GM12801 (cell line): ENCODE data around the gene TBC1D22A.

Experiments
- TF ChIP-seq, protein P1 (sequence below): IDR thresholded peaks from one replicate; pipeline ENCODE4 v1.5.1; 2011; ENCODE audit warnings: control low read depth; ENCODE audit not compliant: insufficient read length; ENCODE audit errors: extremely low read depth

The TBC1D22A gene

DNA sequence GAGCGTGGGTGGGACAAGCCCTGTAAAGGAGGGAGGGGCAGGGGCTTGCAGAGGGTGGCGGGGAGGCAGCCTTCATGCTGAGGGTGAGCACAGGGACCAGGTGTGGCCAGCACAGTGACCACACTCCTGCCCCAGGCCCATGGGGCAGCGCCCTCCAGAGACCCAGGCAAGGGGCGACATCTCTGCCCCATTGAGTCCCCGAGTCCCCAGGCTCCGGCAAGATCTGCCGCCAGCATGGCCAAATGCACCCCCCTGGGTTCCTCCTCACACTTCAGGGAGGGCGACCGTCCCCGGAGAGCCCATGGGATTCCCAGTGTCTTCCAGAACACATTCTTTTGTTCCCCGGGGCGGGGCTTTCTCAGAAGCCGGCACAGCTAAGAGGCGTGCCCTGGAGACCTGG, 362.5 kb downstream of the TBC1D22A start:
- TF ChIP-seq, protein P1, sequence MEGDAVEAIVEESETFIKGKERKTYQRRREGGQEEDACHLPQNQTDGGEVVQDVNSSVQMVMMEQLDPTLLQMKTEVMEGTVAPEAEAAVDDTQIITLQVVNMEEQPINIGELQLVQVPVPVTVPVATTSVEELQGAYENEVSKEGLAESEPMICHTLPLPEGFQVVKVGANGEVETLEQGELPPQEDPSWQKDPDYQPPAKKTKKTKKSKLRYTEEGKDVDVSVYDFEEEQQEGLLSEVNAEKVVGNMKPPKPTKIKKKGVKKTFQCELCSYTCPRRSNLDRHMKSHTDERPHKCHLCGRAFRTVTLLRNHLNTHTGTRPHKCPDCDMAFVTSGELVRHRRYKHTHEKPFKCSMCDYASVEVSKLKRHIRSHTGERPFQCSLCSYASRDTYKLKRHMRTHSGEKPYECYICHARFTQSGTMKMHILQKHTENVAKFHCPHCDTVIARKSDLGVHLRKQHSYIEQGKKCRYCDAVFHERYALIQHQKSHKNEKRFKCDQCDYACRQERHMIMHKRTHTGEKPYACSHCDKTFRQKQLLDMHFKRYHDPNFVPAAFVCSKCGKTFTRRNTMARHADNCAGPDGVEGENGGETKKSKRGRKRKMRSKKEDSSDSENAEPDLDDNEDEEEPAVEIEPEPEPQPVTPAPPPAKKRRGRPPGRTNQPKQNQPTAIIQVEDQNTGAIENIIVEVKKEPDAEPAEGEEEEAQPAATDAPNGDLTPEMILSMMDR = no peak

DNA sequence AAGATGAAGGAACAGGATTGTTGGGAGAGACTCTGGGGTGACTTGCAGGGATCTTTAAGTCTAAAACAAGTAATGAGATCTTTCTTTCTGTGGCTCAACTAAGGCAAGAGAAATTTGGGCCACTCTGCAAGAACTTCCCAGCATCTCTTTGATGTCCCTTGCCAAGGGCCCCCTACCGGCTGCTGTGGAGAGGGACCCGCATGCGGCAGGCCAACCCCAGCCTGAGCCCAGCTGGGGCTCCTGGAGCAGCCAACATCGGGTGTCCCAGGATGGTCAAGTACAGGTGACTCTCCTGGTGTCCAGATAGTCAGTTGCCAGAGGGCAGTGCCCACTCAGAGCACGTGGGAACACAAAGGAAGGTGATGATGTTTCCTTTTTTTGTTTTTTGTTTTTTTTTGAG, 363.2 kb downstream of the TBC1D22A start:
- TF ChIP-seq, protein P1 = no peak

- TF ChIP-seq, protein P1 = no peak
These were observed 363.9 kb downstream of the TBC1D22A start for GRCh38 chr22:47126344-47126811.

GRCh38 chr22:47127441-47127871, 365.0 kb downstream of the TBC1D22A start:
- TF ChIP-seq, protein P1 = no peak

- TF ChIP-seq, protein P1 = no peak
These were observed 365.8 kb downstream of the TBC1D22A start for GRCh38 chr22:47128216-47128615.

DNA sequence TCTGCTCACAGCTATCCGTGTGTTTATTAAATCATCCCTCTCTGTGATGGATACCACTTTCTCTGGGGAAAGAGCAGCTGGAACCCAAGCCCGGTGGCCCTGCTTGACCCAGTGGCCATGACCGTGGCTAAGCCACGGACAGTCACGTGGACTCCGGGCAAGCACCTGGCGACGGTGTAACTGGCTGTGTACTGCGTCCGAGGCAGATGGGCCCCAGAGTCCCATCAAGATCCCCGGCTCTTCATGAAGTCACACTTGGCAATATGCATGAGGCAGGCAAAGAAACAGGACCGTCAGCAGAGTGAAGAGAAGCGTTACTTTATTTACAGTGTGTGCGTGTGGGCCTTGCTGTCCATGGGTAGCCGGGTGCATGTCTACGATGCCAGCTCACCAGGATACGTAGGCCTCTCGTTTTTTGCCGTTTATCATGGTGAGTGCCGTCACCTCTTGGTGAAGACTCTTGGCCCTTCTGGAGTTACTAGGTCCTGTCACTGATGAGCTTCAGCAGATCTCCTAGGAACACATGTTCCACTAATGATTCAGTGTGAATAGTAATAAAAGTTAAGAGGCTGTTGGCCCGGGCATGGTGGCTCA, 366.3 kb downstream of the TBC1D22A start:
- TF ChIP-seq, protein P1 = no peak

DNA sequence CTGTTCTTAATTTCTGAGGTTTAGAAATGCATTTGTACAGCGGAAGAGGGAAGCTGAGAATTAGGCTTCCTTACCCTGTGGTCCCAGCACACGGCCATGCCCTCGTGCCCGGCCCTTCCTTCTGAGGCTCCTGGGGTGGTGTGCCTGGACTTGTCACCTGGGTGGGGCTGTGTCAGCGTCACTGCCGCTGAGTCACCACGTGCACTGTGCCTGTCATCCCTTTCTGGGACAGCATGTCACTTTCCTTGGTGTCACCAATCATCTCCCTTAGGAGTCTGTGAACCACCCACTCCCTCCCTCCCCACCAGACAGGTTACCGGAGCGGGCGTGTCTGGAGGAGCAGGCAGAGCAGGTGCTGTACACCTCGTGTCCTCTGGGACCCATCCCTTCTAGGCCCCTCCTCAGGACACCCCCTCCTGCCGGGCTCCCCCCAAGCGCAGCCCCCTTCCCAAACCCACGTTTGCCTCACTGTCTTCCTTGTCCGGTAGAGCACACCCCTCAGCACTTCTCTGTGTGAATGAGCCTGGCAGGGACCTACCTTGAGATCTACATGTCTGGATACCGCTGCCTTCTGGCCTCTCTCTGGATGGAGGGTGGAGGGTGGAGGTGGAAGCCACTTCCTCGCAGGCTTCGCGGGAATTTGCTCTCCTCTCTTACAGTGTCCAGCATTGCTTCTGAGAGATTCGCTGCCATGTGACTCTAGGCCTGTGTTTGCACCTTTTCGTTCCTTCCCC, 367.6 kb downstream of the TBC1D22A start:
- TF ChIP-seq, protein P1 = no peak
